A549 (cell line): ENCODE results near the gene SKA3.

Source experiments
- BHLHE40 ChIP-seq: IDR thresholded peaks from 2 replicates; pipeline ENCODE4 v1.6.1; 2012; ENCODE audit warnings: low read depth, low read length, inconsistent platforms
- CTCF ChIP-seq: fragments of >200 bp; sonication (Bioruptor Twin); formaldehyde crosslinking; IDR thresholded peaks from 3 replicates; pipeline ENCODE4 v1.5.1; 2016
- EP300 ChIP-seq, 2 experiments: fragments of >200 bp; sonication (Bioruptor Twin); formaldehyde crosslinking; IDR thresholded peaks; 2 replicates in 1 of 2; 3 replicates in 1 of 2; pipeline ENCODE4 v1.6.1; 2016 to 2017
- RAD21 ChIP-seq, 2 experiments: fragments of >200 bp in 1 of 2; sonication (Bioruptor Twin) in 1 of 2; formaldehyde crosslinking in 1 of 2; IDR thresholded peaks in 1 of 2; conservative IDR thresholded peaks in 1 of 2; 2 replicates in 1 of 2; 3 replicates in 1 of 2; pipeline ENCODE4 v1.6.1; 2012 to 2018; ENCODE audit warnings: inconsistent platforms in 1 of 2
- RFX5 ChIP-seq: fragments of 450-650 bp; IDR thresholded peaks from 2 replicates; pipeline ENCODE4 v1.7.1; 2014; ENCODE audit warnings: antibody characterized with exemption, mild to moderate bottlenecking, moderate library complexity

GRCh38 chr13:21148557-21149258 lies 27.6 kb downstream of the SKA3 start:
- TF ChIP-seq RFX5 (no peak), EP300 (IDR thresholded peaks at IDR 0.05) (no peak), RAD21 (conservative IDR thresholded peaks at IDR 0.05 in 1 of 2, IDR thresholded peaks at IDR 0.05 in 1 of 2) (no peak), BHLHE40 (no peak), CTCF (no peak)
